IMR-90 (cell line): ENCODE measurements around the gene CNPY2. TPM values are rescaled to one million over a fixed set of nuclear protein-coding genes. Genes with fewer than 3 reads are reported as not detected.

ENCODE experiments used
- ATAC-seq: fragments of 200-7000 bp; cut with Tn5 transposase; 2 replicates; pipeline ENCODE4 v1.9.1; 2020; ENCODE audit warnings: low read depth, mild to moderate bottlenecking, moderate library complexity
- BruUV-seq: library from RNA; stranded (reverse); fragments of 400-500 nt; replicated peaks from 2 replicates; lab custom pipeline; 2021; lab: Mats Ljungman, UMichigan
- CTCF ChIA-PET: fragments of 300-600 bp; formaldehyde crosslinking; extraction: SDS; loops from one replicate; lab custom pipeline; 2021; ENCODE audit warnings: antibody characterized with exemption; lab: Yijun Ruan, JAX
- POLR2A ChIA-PET: fragments of 300-600 bp; sonication (Branson Sonifier 250); formaldehyde crosslinking; loops from one replicate; lab custom pipeline; 2022; ENCODE audit warnings: antibody characterized with exemption; ENCODE audit not compliant: unreplicated experiment; lab: Charles Lee
- DNase-seq: peaks from one replicate; pipeline ENCODE4 v3.0.0; 2013
- H2AFZ ChIP-seq: replicated peaks from 2 replicates; pipeline ENCODE3; 2013; ENCODE audit warnings: low read length, mild to moderate bottlenecking; ENCODE audit not compliant: poor library complexity
- H2AK5ac ChIP-seq: 2 replicates; pipeline ENCODE4 v1.6.1; 2013; ENCODE audit warnings: low read depth, low read length, inconsistent platforms
- H2AK9ac ChIP-seq: replicated peaks from 2 replicates; pipeline ENCODE3; 2013; ENCODE audit warnings: mild to moderate bottlenecking, low read depth, low read length, moderate library complexity; ENCODE audit not compliant: poor library complexity
- H2BK120ac ChIP-seq: 2 replicates; pipeline ENCODE4 v1.6.1; 2013; ENCODE audit warnings: low read depth, low read length, inconsistent platforms
- H2BK15ac ChIP-seq: 3 replicates; pipeline ENCODE4 v1.6.1; 2013; ENCODE audit warnings: low read depth, low read length, inconsistent platforms
- H2BK20ac ChIP-seq: 2 replicates; pipeline ENCODE4 v1.6.1; 2013; ENCODE audit warnings: low read depth, mild to moderate bottlenecking, inconsistent platforms, low read length, moderate library complexity
- H2BK5ac ChIP-seq: 2 replicates; pipeline ENCODE4 v1.6.1; 2013; ENCODE audit warnings: mild to moderate bottlenecking, low read depth, low read length, inconsistent platforms; ENCODE audit not compliant: poor library complexity, severe bottlenecking
- H3K14ac ChIP-seq: replicated peaks from 2 replicates; pipeline ENCODE4 v1.6.1; 2013; ENCODE audit warnings: low read depth, low read length, inconsistent platforms
- H3K18ac ChIP-seq: 2 replicates; pipeline ENCODE4 v1.6.1; 2013; ENCODE audit warnings: low read depth, low read length, control low read depth
- H3K23ac ChIP-seq: 2 replicates; pipeline ENCODE4 v1.6.1; 2013; ENCODE audit warnings: low read depth, low read length, inconsistent platforms
- H3K27ac ChIP-seq: 2 replicates; pipeline ENCODE4 v1.5.1; 2013; ENCODE audit warnings: mild to moderate bottlenecking, control low read depth, low read length; ENCODE audit not compliant: insufficient read depth
- H3K27me3 ChIP-seq: 2 replicates; pipeline ENCODE4 v1.6.1; 2013; ENCODE audit warnings: low read length; ENCODE audit not compliant: control insufficient read depth, insufficient read depth
- H3K36me3 ChIP-seq: 2 replicates; pipeline ENCODE4 v1.6.1; 2013; ENCODE audit warnings: low read length, mixed read lengths; ENCODE audit not compliant: control insufficient read depth, insufficient read depth
- H3K4ac ChIP-seq: 2 replicates; pipeline ENCODE4 v1.6.1; 2013; ENCODE audit warnings: low read depth, low read length, inconsistent platforms
- H3K4me1 ChIP-seq: 2 replicates; pipeline ENCODE4 v1.6.1; 2013; ENCODE audit warnings: low read length, mixed read lengths; ENCODE audit not compliant: control insufficient read depth, insufficient read depth
- H3K4me2 ChIP-seq: 2 replicates; pipeline ENCODE4 v1.6.1; 2013; ENCODE audit warnings: low read depth, mild to moderate bottlenecking, control low read depth, low read length, moderate library complexity
- H3K4me3 ChIP-seq: 2 replicates; pipeline ENCODE4 v1.5.1; 2013; ENCODE audit warnings: low read depth, mild to moderate bottlenecking, control low read depth, low read length, moderate library complexity; ENCODE audit not compliant: insufficient read depth
- H3K56ac ChIP-seq: 2 replicates; pipeline ENCODE4 v1.6.1; 2013; ENCODE audit warnings: low read length, inconsistent platforms; ENCODE audit not compliant: insufficient read depth; ENCODE audit errors: extremely low read depth
- H3K79me1 ChIP-seq, 2 experiments: 2 replicates each; pipeline ENCODE4 v1.6.1; 2013; ENCODE audit warnings: low read length in 2 of 2, inconsistent platforms in 1 of 2, low read depth in 1 of 2
- H3K9ac ChIP-seq: 2 replicates; pipeline ENCODE4 v1.6.1; 2013; ENCODE audit warnings: low read depth, low read length, control low read depth
- H3K9me1 ChIP-seq: 2 replicates; pipeline ENCODE4 v1.6.1; 2013; ENCODE audit warnings: low read length, inconsistent platforms; ENCODE audit not compliant: insufficient read depth
- H3K9me3 ChIP-seq: 2 replicates; pipeline ENCODE4 v1.6.1; 2013; ENCODE audit warnings: low read length; ENCODE audit not compliant: control insufficient read depth, insufficient read depth
- H4K20me1 ChIP-seq: 2 replicates; pipeline ENCODE4 v1.6.1; 2013; ENCODE audit warnings: low read length, inconsistent platforms; ENCODE audit not compliant: insufficient read depth
- H4K5ac ChIP-seq: 2 replicates; pipeline ENCODE4 v1.6.1; 2013; ENCODE audit warnings: mild to moderate bottlenecking, low read depth, low read length, control low read depth
- H4K8ac ChIP-seq, 2 experiments: 2 replicates each; pipeline ENCODE4 v1.6.1; 2013; ENCODE audit warnings: low read depth in 2 of 2, low read length in 2 of 2, control low read depth in 1 of 2, inconsistent platforms in 1 of 2
- H4K91ac ChIP-seq: 2 replicates; pipeline ENCODE4 v1.6.1; 2013; ENCODE audit warnings: low read depth, low read length, inconsistent platforms; ENCODE audit not compliant: insufficient read depth
- MAFK ChIP-seq: IDR thresholded peaks from 2 replicates; pipeline ENCODE4 v1.6.1; 2012; ENCODE audit warnings: low read depth, low read length, improper control_type of control experiment
- WGBS, 2 experiments: methylation state at CpG; one replicate each; pipeline versions ENCODE4 v1.1.5 to v1.1.7; 2013; ENCODE audit warnings: missing lambda C conversion rate in 2 of 2; ENCODE audit not compliant: insufficient read length in 1 of 2; ENCODE audit errors: extremely low coverage in 2 of 2; 5-methylcytosine and 5-hydroxymethylcytosine counted together
- dilution Hi-C: fragments of 300-500 bp; cut with HindIII; formaldehyde crosslinking; loops from one replicate; pipeline ENCODE4 v1.14.3; 2018; ENCODE audit warnings: low sequenced_read_pairs; ENCODE audit not compliant: unreplicated experiment
- in situ Hi-C: fragments of 300-500 bp; cut with MboI; formaldehyde crosslinking; loops from 3 replicates; pipeline ENCODE4 v1.14.3; 2019; ENCODE audit warnings: low sequenced_read_pairs, inconsistent platforms, mixed read lengths
- intact Hi-C: fragments of 100-400 bp; cut with micrococcal nuclease; formaldehyde crosslinking; loops from 2 replicates; pipeline ENCODE4 v1.10.0; 2022
- polyA plus RNA-seq, 3 experiments: library from polyadenylated mRNA; depleted of rRNA; stranded (reverse); fragments of >200 nt; gene quantifications; 2 replicates each; pipeline ENCODE4 v1.2.3, GENCODE V29; 2012; ENCODE audit warnings: low replicate concordance in 1 of 3
- total RNA-seq: library from RNA; depleted of rRNA; stranded (reverse); fragments of >200 nt; gene quantifications from 2 replicates; pipeline ENCODE4 v1.2.3, GENCODE V29; 2012
- TF ChIP-seq, protein P1 (sequence below): fragments of 150-350 bp; IDR thresholded peaks from 2 replicates; pipeline ENCODE4 v1.6.1; 2017; ENCODE audit warnings: mild to moderate bottlenecking, antibody characterized with exemption, low read length, low read depth

The CNPY2 gene
- total and polyA plus RNA-seq, 2 of the 4 experiments (the other 2 are of a cell fraction) = 65.2 to 175 TPM

DNA sequence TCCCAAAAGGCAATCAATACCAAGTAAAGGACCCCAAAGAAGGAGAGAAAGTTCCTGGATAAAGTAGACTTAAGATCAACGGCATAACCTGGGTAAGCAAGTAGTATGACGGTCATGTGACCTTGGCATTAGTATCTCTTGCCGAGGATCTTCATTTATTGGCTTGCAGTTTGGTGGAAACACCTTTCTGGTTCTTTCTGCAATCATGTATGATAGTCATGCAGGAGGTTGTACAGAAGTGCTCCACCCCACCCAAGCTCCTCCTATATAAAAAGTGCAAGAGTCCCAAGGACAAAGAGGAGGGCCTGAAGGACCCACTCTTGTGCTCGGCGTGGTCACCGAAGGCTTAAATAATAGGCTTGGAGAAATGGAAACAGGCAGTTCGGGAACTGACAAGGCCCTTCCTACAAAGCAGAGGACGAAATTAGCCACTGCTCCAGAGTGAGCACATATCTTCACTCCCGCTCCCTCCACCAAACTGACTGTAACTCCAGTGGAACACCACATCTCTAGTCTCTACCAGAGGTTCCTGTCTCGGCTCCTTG lies 16.4 kb downstream of the CNPY2 start:
- ATAC-seq (peak; percentile 2), DNase-seq (peak; percentile 17)
- H3K36me3 ChIP-seq = peaks cover 6% of the 10 kb centered on the region
- H3K23ac ChIP-seq = peak overlapping the region; percentile 52
- H3K4me1 ChIP-seq = peaks cover 9% of the 10 kb centered on the region; the same call in 1 of the 2 replicates
- no peaks in the 10 kb centered on the region for H3K9me3 ChIP-seq
- BruUV-seq = TSS peak; percentile 21
- H2BK15ac ChIP-seq = no peak overlapping the region
- H3K18ac ChIP-seq = no peak overlapping the region
- peak overlapping the region; percentile 11 for H4K5ac ChIP-seq
- H2BK120ac ChIP-seq = peak overlapping the region; percentile 15; the same call in 1 of the 2 replicates
- dilution Hi-C loops = no loop called here
- CTCF ChIA-PET = no interaction called here
- H4K8ac ChIP-seq = peak overlapping the region; percentile 20 to 61
- WGBS, 2 experiments = 0% methylated on average over 3 of the region's 10 CpGs; no CpG with 5 or more reads in 1 of the 2 experiments
- TF ChIP-seq, protein P1, sequence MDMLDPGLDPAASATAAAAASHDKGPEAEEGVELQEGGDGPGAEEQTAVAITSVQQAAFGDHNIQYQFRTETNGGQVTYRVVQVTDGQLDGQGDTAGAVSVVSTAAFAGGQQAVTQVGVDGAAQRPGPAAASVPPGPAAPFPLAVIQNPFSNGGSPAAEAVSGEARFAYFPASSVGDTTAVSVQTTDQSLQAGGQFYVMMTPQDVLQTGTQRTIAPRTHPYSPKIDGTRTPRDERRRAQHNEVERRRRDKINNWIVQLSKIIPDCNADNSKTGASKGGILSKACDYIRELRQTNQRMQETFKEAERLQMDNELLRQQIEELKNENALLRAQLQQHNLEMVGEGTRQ = peak; percentile 60
- no peak for TF ChIP-seq MAFK
- H3K79me1 ChIP-seq = peaks cover 17 to 63% of the 10 kb centered on the region in 2 experiments
- peak overlapping the region; percentile 37 for H3K4ac ChIP-seq
- H3K27me3 ChIP-seq = no peaks in the 10 kb centered on the region
- peak overlapping the region; percentile 88 for H2AFZ ChIP-seq
- in situ Hi-C loops = no loop called here
- peak overlapping the region; percentile 35 for H3K56ac ChIP-seq
- H2AK9ac ChIP-seq = peak overlapping the region; percentile 95
- H2BK20ac ChIP-seq = no peak overlapping the region
- H3K27ac ChIP-seq = peak overlapping the region; percentile 85
- peaks cover 11% of the 10 kb centered on the region; the same call in 1 of the 2 replicates for H4K20me1 ChIP-seq
- H2AK5ac ChIP-seq = peak overlapping the region; percentile 72
- intact Hi-C loops = no loop called here
- H3K9me1 ChIP-seq = peaks cover 11% of the 10 kb centered on the region
- POLR2A ChIA-PET = no interaction called here
- peak overlapping the region; percentile 86 for H3K4me2 ChIP-seq
- H3K4me3 ChIP-seq = peak overlapping the region; percentile 85
- H2BK5ac ChIP-seq = peak overlapping the region; percentile 59
- peak overlapping the region; percentile 91 for H3K9ac ChIP-seq
- H4K91ac ChIP-seq = peak overlapping the region; percentile 60; the same call in 1 of the 2 replicates
- peak overlapping the region; percentile 66 for H3K14ac ChIP-seq
